GM23248 (cell line): ENCODE results near the gene SFRP5. TPM values are rescaled to one million over a fixed set of nuclear protein-coding genes. Genes with fewer than 3 reads are reported as not detected.

Source experiments
- DNase-seq: peaks from one replicate; pipeline ENCODE4 v3.0.0-alpha.2; 2015
- H2AFZ ChIP-seq: fragments of 200-600 bp; sonication (generic); 2 replicates; pipeline ENCODE4 v1.6.1; 2016; ENCODE audit warnings: antibody characterized with exemption
- H3F3A ChIP-seq: fragments of 200-600 bp; sonication (generic); 2 replicates; pipeline ENCODE4 v1.6.1; 2016; ENCODE audit warnings: mild to moderate bottlenecking, antibody characterized with exemption, mixed run types; ENCODE audit not compliant: insufficient read depth
- H3K27ac ChIP-seq: fragments of 200-600 bp; sonication (generic); 2 replicates; pipeline ENCODE4 v1.5.1; 2016; ENCODE audit warnings: mild to moderate bottlenecking
- H3K27me3 ChIP-seq: fragments of 200-600 bp; sonication (generic); replicated peaks from 2 replicates; pipeline ENCODE4 v1.6.1; 2016; ENCODE audit warnings: mild to moderate bottlenecking; ENCODE audit not compliant: insufficient read depth
- H3K36me3 ChIP-seq: fragments of 200-600 bp; sonication (generic); 2 replicates; pipeline ENCODE4 v1.6.1; 2016; ENCODE audit warnings: low read depth, mild to moderate bottlenecking
- H3K4me1 ChIP-seq: fragments of 200-600 bp; sonication (generic); 2 replicates; pipeline ENCODE4 v1.6.1; 2016; ENCODE audit warnings: mild to moderate bottlenecking; ENCODE audit not compliant: insufficient read depth
- H3K4me2 ChIP-seq: fragments of 200-600 bp; sonication (generic); one replicate; pipeline ENCODE4 v1.6.1; 2016; ENCODE audit warnings: mild to moderate bottlenecking; ENCODE audit not compliant: unreplicated experiment
- H3K4me3 ChIP-seq: fragments of 200-600 bp; sonication (generic); 2 replicates; pipeline ENCODE4 v1.5.1; 2016; ENCODE audit warnings: mild to moderate bottlenecking
- H3K79me2 ChIP-seq: fragments of 200-600 bp; sonication (generic); 2 replicates; pipeline ENCODE4 v1.6.1; 2016; ENCODE audit warnings: mild to moderate bottlenecking; ENCODE audit not compliant: insufficient read depth
- H3K9ac ChIP-seq: fragments of 200-600 bp; sonication (generic); 2 replicates; pipeline ENCODE4 v1.6.1; 2016; ENCODE audit warnings: mild to moderate bottlenecking
- H3K9me2 ChIP-seq: fragments of 200-600 bp; sonication (generic); 2 replicates; pipeline ENCODE4 v1.6.1; 2016; ENCODE audit warnings: mixed run types, mild to moderate bottlenecking, moderate library complexity; ENCODE audit not compliant: insufficient read depth
- H3K9me3 ChIP-seq: fragments of 200-600 bp; sonication (generic); one replicate; pipeline ENCODE4 v1.6.1; 2017; ENCODE audit warnings: low read depth
- H4K20me1 ChIP-seq: fragments of 200-600 bp; sonication (generic); 2 replicates; pipeline ENCODE4 v1.6.0; 2016; ENCODE audit not compliant: insufficient read depth
- EZH2 ChIP-seq: fragments of 200-600 bp; sonication (generic); IDR thresholded peaks from 2 replicates; pipeline ENCODE4 v1.6.1; 2018; ENCODE audit warnings: antibody characterized with exemption, mild to moderate bottlenecking; ENCODE audit not compliant: insufficient read depth, poor library complexity, severe bottlenecking
- EZH2phosphoT487 ChIP-seq: fragments of 200-600 bp; sonication (generic); IDR thresholded peaks from 2 replicates; pipeline ENCODE4 v1.6.1; 2018; ENCODE audit warnings: antibody characterized with exemption, moderate library complexity, mild to moderate bottlenecking, low read depth; ENCODE audit not compliant: insufficient read depth
- whole genome bisulfite sequencing, 2 experiments: methylation state at CpG; one replicate each; pipeline ENCODE4 v1.1.6; 2015 to 2017; ENCODE audit warnings: low lambda C conversion rate in 2 of 2, low coverage in 1 of 2; ENCODE audit errors: missing lambda C conversion rate in 2 of 2; 5-methylcytosine and 5-hydroxymethylcytosine counted together
- in situ Hi-C: fragments of 300-500 bp; cut with MboI; formaldehyde crosslinking; loops from 2 replicates; pipeline ENCODE4 v1.15.0; 2020
- polyA plus RNA-seq: library from polyadenylated mRNA; unstranded; fragments of >200 nt; fragmentation: Nextera tagmentation; extraction: Ambion mirVana; gene quantifications from 2 replicates; pipeline ENCODE4 v1.2.1, GENCODE V29; 2016
- total RNA-seq: library from RNA; depleted of rRNA; stranded (reverse); fragments of >200 nt; shearing (Covaris generic); gene quantifications from 2 replicates; pipeline ENCODE4 v1.2.3, GENCODE V29; 2014; rRNA removed

The SFRP5 gene, protein sequence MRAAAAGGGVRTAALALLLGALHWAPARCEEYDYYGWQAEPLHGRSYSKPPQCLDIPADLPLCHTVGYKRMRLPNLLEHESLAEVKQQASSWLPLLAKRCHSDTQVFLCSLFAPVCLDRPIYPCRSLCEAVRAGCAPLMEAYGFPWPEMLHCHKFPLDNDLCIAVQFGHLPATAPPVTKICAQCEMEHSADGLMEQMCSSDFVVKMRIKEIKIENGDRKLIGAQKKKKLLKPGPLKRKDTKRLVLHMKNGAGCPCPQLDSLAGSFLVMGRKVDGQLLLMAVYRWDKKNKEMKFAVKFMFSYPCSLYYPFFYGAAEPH
- not detected in 2 replicates for total RNA-seq
- not detected in 2 replicates for polyA plus RNA-seq

DNA sequence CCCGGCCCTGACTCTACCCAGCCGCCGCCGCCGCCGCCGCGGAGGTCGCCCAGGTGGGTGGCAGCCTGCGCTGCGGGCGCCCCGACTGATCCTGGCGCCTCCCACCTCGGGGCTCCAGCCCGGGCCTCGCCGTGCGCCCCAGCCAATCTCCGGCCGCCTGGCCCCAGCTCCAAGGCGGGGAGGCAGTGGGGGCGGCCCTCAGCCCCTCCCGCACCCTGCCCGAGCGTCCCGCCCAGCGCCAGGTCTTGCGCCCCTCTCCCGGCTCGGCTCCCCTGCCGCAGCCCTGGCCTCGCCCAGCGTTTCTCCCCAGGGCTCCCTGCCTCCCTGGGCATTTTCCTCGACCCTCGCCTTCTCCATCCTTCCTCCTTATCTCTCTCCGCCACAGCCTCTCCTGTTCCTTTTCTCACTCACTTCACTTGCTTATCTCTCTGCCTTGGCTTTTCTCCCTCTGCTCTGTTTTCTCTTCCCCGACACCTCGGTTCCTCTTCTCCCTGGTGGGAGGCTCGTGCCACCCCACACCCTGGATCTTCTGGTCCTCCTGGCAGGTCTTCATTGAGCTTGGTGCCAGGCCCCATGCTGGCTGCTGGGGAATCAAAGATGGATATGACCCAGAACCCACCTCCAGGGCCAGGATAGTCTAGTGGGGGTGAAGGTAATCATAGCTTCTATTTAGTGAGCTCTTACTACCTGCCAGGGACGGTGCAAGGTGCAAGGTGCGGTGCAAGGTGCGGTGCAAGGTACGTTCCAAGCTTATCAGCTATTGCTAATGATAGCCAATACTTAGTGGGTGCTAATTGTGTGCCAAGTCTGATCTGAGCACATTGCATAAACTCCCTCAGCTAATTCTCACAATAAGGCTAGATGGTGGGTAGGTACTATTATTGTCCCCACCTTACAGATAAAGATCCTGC is at the start of gene SFRP5:
Gene SFRP5, minus strand, starts transcription at position 87 of the 911 bp plus-strand sequence. CDS start 166 bp downstream, outside the sequence.
- no peak for DNase-seq
- H2AFZ ChIP-seq: no peak within 1 kb of the TSS
- H3K79me2 ChIP-seq: no peaks in the 10 kb centered on the region
- in situ Hi-C loops: no loop called here
- H4K20me1 ChIP-seq: no peaks in the 10 kb centered on the region
- H3K9me3 ChIP-seq: no peaks in the 10 kb centered on the region
- 15% methylated on average over 30 to 31 of the region's 44 CpGs for WGBS, 2 experiments
- H3K27ac ChIP-seq: no peak within 1 kb of the TSS
- H3K27me3 ChIP-seq: peaks cover 30% of the 10 kb centered on the region
- H3K9ac ChIP-seq: no peak within 1 kb of the TSS
- H3K36me3 ChIP-seq: no peaks in the 10 kb centered on the region
- H3K9me2 ChIP-seq: no peaks in the 10 kb centered on the region
- TF ChIP-seq EZH2phosphoT487 (no peak), EZH2 (peak; percentile 62)
- no peak within 1 kb of the TSS for H3K4me2 ChIP-seq
- H3K4me3 ChIP-seq: peak within 1 kb of the TSS; percentile 50
- H3F3A ChIP-seq: no peaks in the 10 kb centered on the region
- H3K4me1 ChIP-seq: no peaks in the 10 kb centered on the region

DNA sequence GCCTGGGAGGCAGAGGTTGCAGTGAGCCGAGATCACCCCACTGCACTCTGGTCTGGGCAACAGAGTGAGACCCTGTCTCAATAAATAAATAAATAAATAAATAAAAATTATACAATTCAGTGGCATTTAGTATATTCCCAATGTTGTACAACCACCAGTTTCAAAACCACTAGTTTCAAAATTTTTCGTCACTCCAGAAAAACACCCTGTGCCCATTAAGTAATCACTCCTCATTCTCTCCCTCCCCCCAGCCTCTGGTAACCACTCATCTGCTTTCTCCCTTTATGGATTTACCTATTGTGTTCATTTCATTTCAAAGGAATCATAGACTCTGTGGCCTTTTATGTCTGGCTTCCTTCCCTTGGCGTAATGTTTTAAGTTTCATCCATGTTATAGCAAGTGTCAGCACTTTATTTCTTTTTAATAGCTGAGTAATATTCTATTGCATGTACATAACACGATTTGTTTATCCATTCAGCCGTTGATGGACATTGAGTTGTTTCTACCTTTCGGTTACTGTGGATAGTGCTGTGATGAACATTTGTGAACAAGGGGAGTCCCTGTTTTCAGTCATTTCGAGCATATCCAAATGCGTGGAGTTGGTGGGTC is 48.4 kb upstream of the SFRP5 start:
- no peaks in the 10 kb centered on the region for H3K79me2 ChIP-seq
- H3K27ac ChIP-seq: no peak overlapping the region
- TF ChIP-seq EZH2 (no peak), EZH2phosphoT487 (no peak)
- no peaks in the 10 kb centered on the region for H3K36me3 ChIP-seq
- H3K9ac ChIP-seq: no peak overlapping the region
- H4K20me1 ChIP-seq: no peaks in the 10 kb centered on the region
- in situ Hi-C loops: no loop called here
- no peak overlapping the region for H2AFZ ChIP-seq
- H3K4me2 ChIP-seq: no peak overlapping the region
- H3K9me3 ChIP-seq: no peaks in the 10 kb centered on the region
- 72 to 75% methylated on average over 8 of the region's 8 CpGs for WGBS, 2 experiments
- H3F3A ChIP-seq: no peaks in the 10 kb centered on the region
- DNase-seq: no peak
- H3K4me3 ChIP-seq: no peak overlapping the region
- peaks cover 10% of the 10 kb centered on the region for H3K27me3 ChIP-seq
- H3K4me1 ChIP-seq: no peaks in the 10 kb centered on the region
- H3K9me2 ChIP-seq: no peaks in the 10 kb centered on the region

DNA sequence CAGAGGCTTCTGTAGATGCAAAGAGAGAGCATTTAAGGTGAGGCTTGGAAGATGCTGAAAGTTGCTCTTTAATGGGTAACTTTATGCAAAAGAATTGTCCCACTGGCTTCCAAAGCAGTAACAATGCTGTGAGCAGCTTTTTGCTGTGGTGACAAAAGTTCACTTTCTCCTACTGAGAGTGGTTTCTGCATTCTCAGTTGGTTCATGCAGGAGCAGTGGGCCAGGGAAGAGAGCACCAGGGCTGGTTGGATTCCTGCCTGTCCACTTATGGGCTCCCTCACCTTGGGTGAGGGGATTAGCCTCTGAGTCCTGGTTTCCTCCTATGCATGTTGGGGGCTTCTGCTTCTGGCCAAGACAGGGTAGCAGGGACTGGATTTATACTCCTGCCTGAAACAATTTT is 46.8 kb upstream of the SFRP5 start:
- Histone ChIP-seq H3K4me1 (no peaks in the 10 kb centered on the region), H3K4me3 (no peak overlapping the region), H3K27ac (no peak overlapping the region), H3F3A (no peaks in the 10 kb centered on the region), H3K79me2 (no peaks in the 10 kb centered on the region), H3K27me3 (peaks cover 13% of the 10 kb centered on the region), H2AFZ (no peak overlapping the region), H4K20me1 (no peaks in the 10 kb centered on the region), H3K36me3 (no peaks in the 10 kb centered on the region), H3K9me3 (no peaks in the 10 kb centered on the region), H3K9ac (no peak overlapping the region), H3K9me2 (no peaks in the 10 kb centered on the region), H3K4me2 (no peak overlapping the region)
- no peak for DNase-seq
- in situ Hi-C loops: no loop called here
- TF ChIP-seq EZH2phosphoT487 (no peak), EZH2 (no peak)

- Histone ChIP-seq H3K4me2 (no peak overlapping the region), H3K9me3 (no peaks in the 10 kb centered on the region), H3K4me1 (no peaks in the 10 kb centered on the region), H4K20me1 (no peaks in the 10 kb centered on the region), H3K9me2 (no peaks in the 10 kb centered on the region), H3K36me3 (no peaks in the 10 kb centered on the region), H3K9ac (no peak overlapping the region), H2AFZ (no peak overlapping the region), H3K4me3 (no peak overlapping the region), H3K27ac (no peak overlapping the region), H3K27me3 (peaks cover 32% of the 10 kb centered on the region), H3F3A (no peaks in the 10 kb centered on the region), H3K79me2 (no peaks in the 10 kb centered on the region)
- no peak for DNase-seq
- WGBS, 2 experiments: 36 to 46% methylated on average over 4 of the region's 4 CpGs
- in situ Hi-C loops: no loop called here
- no peak for TF ChIP-seq EZH2
- no peak for TF ChIP-seq EZH2phosphoT487
Observed at GRCh38 chr10:97816609-97817008, 44.8 kb upstream of the SFRP5 start.
